Measurements from ENCODE around the gene SLC51A. TPM values are rescaled to one million over a fixed set of nuclear protein-coding genes. Genes with fewer than 3 reads are reported as not detected.

SLC51A gene
- total RNA-seq, 2 experiments from 2014 or later: not detected

GRCh38 chr3:196235452-196236122, 19.3 kb downstream of the SLC51A start:
- CTCF ChIA-PET (ENCODE audit: unreplicated experiment): no interaction called here
- intact Hi-C loops (cut with micrococcal nuclease; ENCODE audit: unreplicated experiment): no loop called here
- no TSS peak for BruUV-seq (replicated peaks)

GRCh38 chr3:196236223-196236622, 19.9 kb downstream of the SLC51A start:
- no peaks in the 10 kb centered on the region for H3K79me2 ChIP-seq (ENCODE audit: insufficient read depth, low read depth, low read length)
- DNase-seq (ENCODE audit: low spot score): no peak
- no peak for TF ChIP-seq CTCF (conservative IDR thresholded peaks at IDR 0.05; ENCODE audit: low read length)
- H3K9me3 ChIP-seq (ENCODE audit: low read length): no peaks in the 10 kb centered on the region
- H3K4me1 ChIP-seq (ENCODE audit: insufficient read depth, low read length, poor library complexity, severe bottlenecking): no peaks in the 10 kb centered on the region
- no peak overlapping the region for H3K4me2 ChIP-seq (ENCODE audit: low read length)
- no peak overlapping the region for H3K27ac ChIP-seq (ENCODE audit: low read depth, low read length, poor library complexity, severe bottlenecking)
- intact Hi-C loops (cut with micrococcal nuclease; ENCODE audit: unreplicated experiment): no loop called here
- H3K36me3 ChIP-seq (ENCODE audit: insufficient read depth, low read length): peaks cover 7% of the 10 kb centered on the region; the same call in 1 of the 2 replicates
- no peaks in the 10 kb centered on the region for H4K20me1 ChIP-seq (ENCODE audit: insufficient read depth, low read length)
- CTCF ChIA-PET (ENCODE audit: unreplicated experiment): no interaction called here
- POLR2A ChIA-PET: no interaction called here
- no peaks in the 10 kb centered on the region for H3K9me2 ChIP-seq (ENCODE audit: insufficient read depth, low read length)
- H2AFZ ChIP-seq (ENCODE audit: low read length): no peak overlapping the region
- no peak overlapping the region for H3K4me3 ChIP-seq (ENCODE audit: low read depth, low read length, poor library complexity, severe bottlenecking)
- no TSS peak for BruUV-seq (replicated peaks)

More at GRCh38 chr3:196235452-196236122, 19.3 kb downstream of the SLC51A start:
- no peaks in the 10 kb centered on the region for H3K9me3 ChIP-seq (ENCODE audit: low read length)
- H3K4me2 ChIP-seq (ENCODE audit: low read length): no peak overlapping the region
- no peaks in the 10 kb centered on the region for H4K20me1 ChIP-seq (ENCODE audit: insufficient read depth, low read length)
- no peak for TF ChIP-seq EZH2phosphoT487 (IDR thresholded peaks at IDR 0.05; ENCODE audit: borderline replicate concordance, low read depth, low read length)
- TF ChIP-seq CTCF (conservative IDR thresholded peaks at IDR 0.05; ENCODE audit: low read length): no peak
- H3K27ac ChIP-seq (ENCODE audit: low read depth, low read length, poor library complexity, severe bottlenecking): no peak overlapping the region
- POLR2A ChIA-PET: interaction anchor here (0.6 to 1.5 kb wide), 3 partner anchors 10 to 852 kb away, joined by 3 read pairs; no protein-coding TSS in a partner anchor
- DNase-seq (ENCODE audit: low spot score): no peak
- no peaks in the 10 kb centered on the region for H3K4me1 ChIP-seq (ENCODE audit: insufficient read depth, low read length, poor library complexity, severe bottlenecking)
- H2AFZ ChIP-seq (ENCODE audit: low read length): no peak overlapping the region
- no peaks in the 10 kb centered on the region for H3K79me2 ChIP-seq (ENCODE audit: insufficient read depth, low read depth, low read length)
- peaks cover 7% of the 10 kb centered on the region; the same call in 1 of the 2 replicates for H3K36me3 ChIP-seq (ENCODE audit: insufficient read depth, low read length)
- H3K4me3 ChIP-seq (ENCODE audit: low read depth, low read length, poor library complexity, severe bottlenecking): no peak overlapping the region
- H3K9me2 ChIP-seq (ENCODE audit: insufficient read depth, low read length): no peaks in the 10 kb centered on the region

GRCh38 chr3:196237203-196237602, 20.9 kb downstream of the SLC51A start:
- H4K20me1 ChIP-seq (ENCODE audit: insufficient read depth, low read length): no peaks in the 10 kb centered on the region
- no peak for DNase-seq (ENCODE audit: low spot score)
- peaks cover 16% of the 10 kb centered on the region for H3K36me3 ChIP-seq (ENCODE audit: insufficient read depth, low read length)
- no peak overlapping the region for H3K4me3 ChIP-seq (ENCODE audit: low read depth, low read length, poor library complexity, severe bottlenecking)
- H3K9me2 ChIP-seq (ENCODE audit: insufficient read depth, low read length): no peaks in the 10 kb centered on the region
- H3K9me3 ChIP-seq (ENCODE audit: low read length): no peaks in the 10 kb centered on the region
- no peak overlapping the region for H3K27ac ChIP-seq (ENCODE audit: low read depth, low read length, poor library complexity, severe bottlenecking)
- no peak overlapping the region for H3K4me2 ChIP-seq (ENCODE audit: low read length)
- intact Hi-C loops (cut with micrococcal nuclease; ENCODE audit: unreplicated experiment): no loop called here
- no peaks in the 10 kb centered on the region for H3K79me2 ChIP-seq (ENCODE audit: insufficient read depth, low read depth, low read length)
- no peak overlapping the region for H2AFZ ChIP-seq (ENCODE audit: low read length)
- POLR2A ChIA-PET: no interaction called here
- CTCF ChIA-PET (ENCODE audit: unreplicated experiment): no interaction called here
- no TSS peak for BruUV-seq (replicated peaks)
- no peaks in the 10 kb centered on the region for H3K4me1 ChIP-seq (ENCODE audit: insufficient read depth, low read length, poor library complexity, severe bottlenecking)
- no peak for TF ChIP-seq EZH2phosphoT487 (IDR thresholded peaks at IDR 0.05; ENCODE audit: borderline replicate concordance, low read depth, low read length)
- TF ChIP-seq CTCF (conservative IDR thresholded peaks at IDR 0.05; ENCODE audit: low read length): no peak

Measured in OCI-LY7 (cell line).